GM13976 (cell line): ENCODE results near the gene CACNG6.

Source experiments
- DNase-seq: peaks from one replicate; pipeline ENCODE4 v3.0.0; 2012; ENCODE audit warnings: low spot score
- CTCF ChIP-seq: IDR thresholded peaks from 2 replicates; pipeline ENCODE4 v1.5.1; 2012; ENCODE audit warnings: borderline replicate concordance, mild to moderate bottlenecking; ENCODE audit not compliant: insufficient read depth; ENCODE audit errors: extremely low read depth, missing control alignments, control extremely low read depth
- in situ Hi-C: fragments of 300-500 bp; cut with MboI; formaldehyde crosslinking; loops from one replicate; pipeline ENCODE4 v1.12.0; 2022; ENCODE audit warnings: low sequenced_read_pairs, mixed read lengths, inconsistent platforms; ENCODE audit not compliant: unreplicated experiment

The CACNG6 gene

GRCh38 chr19:53998223-53998622, 6.8 kb downstream of the CACNG6 start:
- DNase-seq = no peak
- in situ Hi-C loops = no loop called here
- TF ChIP-seq CTCF = no peak

GRCh38 chr19:53999694-54000093, 8.3 kb downstream of the CACNG6 start:
- no peak for TF ChIP-seq CTCF
- in situ Hi-C loops = no loop called here
- DNase-seq = no peak

GRCh38 chr19:54001496-54001895, 10.1 kb downstream of the CACNG6 start:
- no peak for DNase-seq
- in situ Hi-C loops = no loop called here
- no peak for TF ChIP-seq CTCF

- in situ Hi-C loops = no loop called here
- DNase-seq = no peak
- no peak for TF ChIP-seq CTCF
These were observed 11.3 kb downstream of the CACNG6 start for GRCh38 chr19:54002495-54003315.

GRCh38 chr19:54009440-54009839, 18.0 kb downstream of the CACNG6 start:
- TF ChIP-seq CTCF = no peak
- in situ Hi-C loops = no loop called here
- DNase-seq = no peak

- in situ Hi-C loops = no loop called here
- TF ChIP-seq CTCF = no peak
- no peak for DNase-seq
These were observed 19.0 kb downstream of the CACNG6 start for GRCh38 chr19:54010474-54010873.
